ENCODE data around the gene AOX1.

DNA sequence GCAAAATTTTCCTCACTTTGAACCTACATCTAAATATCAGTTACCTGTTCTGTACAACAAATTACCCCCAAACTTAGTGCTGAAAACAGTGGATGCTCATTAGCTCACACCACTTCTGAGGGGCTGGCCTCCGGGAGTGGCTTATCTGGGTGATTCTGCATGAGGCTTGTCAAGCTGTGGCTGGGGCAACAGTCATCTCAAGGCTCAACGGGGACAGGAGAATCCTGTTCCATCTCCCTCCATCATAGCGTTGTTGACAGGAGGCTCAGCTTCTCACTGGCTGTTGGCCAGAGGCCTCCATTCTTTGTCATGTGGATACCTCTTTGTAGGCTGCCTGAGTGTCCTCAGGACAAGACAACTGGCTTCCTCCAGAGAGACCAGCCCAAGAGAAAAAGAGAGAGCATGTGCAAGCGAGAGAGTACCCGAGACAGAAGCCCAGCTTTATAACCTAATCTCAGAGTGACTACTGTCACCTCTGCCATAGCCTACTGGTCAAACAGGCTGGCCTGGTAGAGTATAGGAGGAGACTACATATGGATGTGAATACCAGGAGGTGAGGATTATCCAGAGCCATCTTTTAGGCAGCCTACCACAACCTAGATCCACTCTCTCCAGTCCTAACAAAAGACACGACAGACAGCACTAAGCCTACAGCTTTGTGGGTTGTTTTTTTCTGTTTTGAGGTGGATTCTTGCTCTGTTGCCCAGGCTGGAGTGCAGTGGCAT is 79.1 kb downstream of the AOX1 start:
- TF ChIP-seq POLR2A (IDR thresholded peaks at IDR 0.05) (no peak), CTCF (IDR thresholded peaks at IDR 0.05 in 4 of 5, conservative IDR thresholded peaks at IDR 0.05 in 1 of 5) (no peak)

Measured in gastrocnemius medialis (tissue), 4 donors.